Activated CD4-positive, alpha-beta T cell treated with anti-CD3 and anti-CD28 coated beads for 1 hour (primary cell): ENCODE results near the gene STUM.
"Not testable (repeated sequence)": the region's sequence is repeated elsewhere in the genome, so short reads cannot be mapped to it uniquely, and the experiment has no call there.

Source experiments
- DNase-seq: peaks from one replicate; pipeline ENCODE4 v3.0.0-alpha.2; 2020

The STUM gene, protein sequence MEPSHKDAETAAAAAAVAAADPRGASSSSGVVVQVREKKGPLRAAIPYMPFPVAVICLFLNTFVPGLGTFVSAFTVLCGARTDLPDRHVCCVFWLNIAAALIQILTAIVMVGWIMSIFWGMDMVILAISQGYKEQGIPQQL

DNA sequence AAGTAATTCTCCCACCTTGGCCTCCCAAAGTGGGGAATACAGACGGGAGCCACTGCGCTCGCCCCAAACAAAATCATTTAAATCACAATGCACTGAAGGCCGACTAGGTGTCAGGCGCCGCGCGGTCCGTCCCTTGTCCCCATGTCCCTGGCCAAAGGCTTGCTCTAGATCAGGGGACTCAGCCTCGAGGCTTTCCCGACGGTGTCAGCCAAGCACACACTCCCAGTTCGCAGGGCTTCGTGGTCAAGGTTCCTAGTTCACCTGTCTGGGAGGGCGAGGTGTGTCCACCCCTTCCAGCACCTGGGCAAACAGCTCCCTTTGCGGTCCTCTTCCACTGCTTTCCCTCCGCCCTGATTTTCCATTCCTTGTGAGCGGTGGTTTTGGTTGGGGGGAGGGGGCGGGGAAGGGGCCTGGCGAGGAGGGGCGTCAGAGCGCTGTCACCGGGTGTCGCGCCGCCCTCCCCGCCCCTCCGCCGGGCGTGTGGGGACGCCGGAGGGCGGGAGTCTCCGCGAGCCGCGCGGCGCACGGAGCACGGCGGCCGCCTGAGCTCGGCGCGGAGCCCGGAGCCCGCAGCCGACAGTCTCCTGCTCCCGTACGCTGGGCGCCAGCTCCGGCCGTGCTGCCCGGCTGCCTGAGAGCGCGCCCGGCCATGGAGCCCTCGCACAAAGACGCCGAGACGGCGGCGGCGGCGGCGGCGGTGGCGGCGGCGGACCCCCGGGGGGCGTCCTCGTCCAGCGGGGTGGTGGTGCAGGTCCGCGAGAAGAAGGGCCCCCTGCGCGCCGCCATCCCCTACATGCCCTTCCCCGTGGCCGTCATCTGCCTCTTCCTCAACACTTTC, at the start of gene STUM:
TSS of gene STUM (plus strand) at position 509 of the 838 bp plus-strand sequence. CDS start at position 650, 141 bp downstream.
- no peak for DNase-seq

DNA sequence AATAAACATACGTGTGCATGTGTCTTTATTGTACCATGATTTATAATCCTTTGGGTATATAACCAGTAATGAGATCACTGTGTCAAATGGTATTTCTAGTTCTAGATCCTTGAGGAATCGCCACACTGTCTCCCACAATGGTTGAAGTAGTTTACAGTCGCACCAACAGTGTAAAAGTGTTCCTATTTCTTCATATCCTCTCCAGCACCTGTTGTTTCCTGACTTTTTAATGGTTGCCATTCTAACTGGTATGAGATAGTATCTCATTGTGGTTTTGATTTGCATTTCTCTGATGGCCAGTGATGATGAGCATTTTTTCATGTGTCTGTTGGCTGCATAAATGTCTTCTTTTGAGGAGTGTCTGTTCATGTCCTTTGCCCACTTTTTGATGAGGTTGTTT, 48.9 kb upstream of the STUM start:
- not testable (repeated sequence) for DNase-seq

GRCh38 chr1:226506021-226506420, 42.5 kb upstream of the STUM start:
- no peak for DNase-seq

DNA sequence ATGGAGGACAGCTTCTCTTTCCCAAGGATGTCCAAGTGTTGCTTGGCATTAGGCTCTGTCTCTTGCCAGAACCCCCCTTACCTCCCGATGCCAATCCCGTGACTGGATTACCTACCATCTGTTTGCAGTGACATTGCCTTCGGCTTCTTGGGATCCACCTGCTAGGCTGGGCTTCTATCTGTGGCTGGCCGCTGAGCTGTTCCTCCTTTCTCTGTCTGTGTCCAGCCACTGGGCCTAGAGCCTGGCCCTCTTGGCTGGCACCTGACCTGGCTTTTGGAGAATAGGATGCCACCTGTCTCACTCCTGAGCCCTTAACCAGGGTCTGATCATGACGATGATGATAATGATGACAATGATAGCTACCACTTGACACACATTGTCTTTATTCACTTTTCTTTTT, 41.6 kb upstream of the STUM start:
- DNase-seq = no peak

GRCh38 chr1:226510453-226510852, 38.1 kb upstream of the STUM start:
- DNase-seq = no peak

GRCh38 chr1:226511296-226511695, 37.3 kb upstream of the STUM start:
- DNase-seq = no peak

- DNase-seq = no peak
Measured at GRCh38 chr1:226512076-226512728, 36.4 kb upstream of the STUM start.

- no peak for DNase-seq
Measured at GRCh38 chr1:226518375-226518774, 30.2 kb upstream of the STUM start.

- no peak for DNase-seq
Measured at GRCh38 chr1:226519135-226519534, 29.4 kb upstream of the STUM start.

DNA sequence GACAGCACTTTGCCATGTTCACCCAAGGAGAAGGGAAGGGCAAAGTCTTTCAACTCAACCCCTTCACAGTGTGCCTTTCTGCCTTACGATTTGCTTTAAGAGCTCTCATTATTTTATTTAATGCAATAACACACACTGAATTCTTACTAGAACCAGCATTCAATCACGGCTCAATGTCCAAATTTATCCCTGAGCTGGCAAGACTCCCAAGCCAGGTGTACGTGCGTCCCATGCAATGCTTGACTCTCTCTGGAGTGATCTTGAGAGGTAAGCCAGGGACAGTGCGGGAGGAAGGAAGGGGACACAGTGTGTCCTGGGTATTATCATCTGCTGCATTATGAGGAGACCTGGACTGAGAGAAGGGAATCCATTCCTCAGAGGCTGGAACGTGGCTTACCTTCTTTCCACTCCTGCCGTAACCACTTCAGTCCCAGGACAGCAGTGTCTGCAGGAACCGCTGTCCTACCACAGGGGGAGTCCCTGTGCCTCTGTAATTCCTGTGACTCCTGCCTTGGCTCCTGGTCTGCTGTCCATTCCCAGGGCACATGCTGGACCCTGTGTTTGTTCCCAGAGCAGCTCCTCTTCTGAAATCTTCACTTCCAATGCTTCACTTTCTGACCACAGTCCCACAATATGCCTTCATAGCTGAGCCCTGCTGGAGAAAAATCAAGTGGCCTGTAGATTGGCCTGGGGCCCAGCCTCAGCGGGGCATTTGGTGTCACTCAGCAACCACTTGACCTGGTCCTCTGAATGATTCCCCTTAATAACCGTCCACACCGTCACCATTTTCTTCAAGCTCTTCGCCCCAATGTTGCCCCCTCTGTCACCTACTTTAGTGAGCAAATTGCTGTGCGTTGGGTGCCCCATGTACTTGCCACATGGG, 28.6 kb upstream of the STUM start:
- DNase-seq = no peak

- no peak for DNase-seq
Measured at GRCh38 chr1:226520640-226521355, 27.8 kb upstream of the STUM start.

- no peak for DNase-seq
Measured at GRCh38 chr1:226523646-226524406, 24.7 kb upstream of the STUM start.

DNA sequence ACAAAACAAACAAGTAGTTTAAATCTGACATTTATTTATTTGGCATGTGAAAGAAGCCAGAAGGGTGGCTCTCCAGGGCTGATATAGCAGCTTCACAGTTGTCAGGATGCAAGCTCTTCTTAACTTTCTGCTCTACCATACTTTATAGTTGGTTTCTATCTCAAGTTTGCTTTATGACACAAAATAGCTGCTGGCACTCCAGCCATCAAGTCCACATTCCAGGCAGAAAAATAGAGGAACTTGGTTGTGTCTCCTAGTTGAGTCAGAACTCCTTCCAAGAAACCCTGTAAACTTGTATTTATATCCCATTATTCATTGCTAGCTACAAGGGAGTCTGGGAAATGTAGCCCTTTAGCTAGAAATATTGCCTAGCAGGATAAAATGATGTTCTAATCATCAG, 24.0 kb upstream of the STUM start:
- DNase-seq = no peak

DNA sequence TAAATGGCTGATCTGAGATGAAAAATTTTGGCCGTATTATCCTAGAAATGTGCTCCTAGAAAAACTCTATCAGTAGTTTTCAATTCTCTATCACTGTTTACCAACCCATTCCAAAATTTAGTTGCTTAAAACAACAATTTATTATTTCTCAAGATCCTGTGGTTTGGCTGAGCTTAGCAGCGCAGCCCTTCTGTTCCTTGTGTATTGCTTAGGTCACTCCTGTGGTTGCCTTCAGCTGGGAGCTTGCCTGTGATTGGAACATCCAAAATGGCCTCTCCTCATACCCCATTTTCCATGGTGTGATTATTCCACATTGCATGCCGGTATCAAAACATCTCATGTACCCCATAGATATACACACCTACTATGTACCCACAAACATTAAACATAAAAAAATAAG, 22.8 kb upstream of the STUM start:
- DNase-seq = no peak

DNA sequence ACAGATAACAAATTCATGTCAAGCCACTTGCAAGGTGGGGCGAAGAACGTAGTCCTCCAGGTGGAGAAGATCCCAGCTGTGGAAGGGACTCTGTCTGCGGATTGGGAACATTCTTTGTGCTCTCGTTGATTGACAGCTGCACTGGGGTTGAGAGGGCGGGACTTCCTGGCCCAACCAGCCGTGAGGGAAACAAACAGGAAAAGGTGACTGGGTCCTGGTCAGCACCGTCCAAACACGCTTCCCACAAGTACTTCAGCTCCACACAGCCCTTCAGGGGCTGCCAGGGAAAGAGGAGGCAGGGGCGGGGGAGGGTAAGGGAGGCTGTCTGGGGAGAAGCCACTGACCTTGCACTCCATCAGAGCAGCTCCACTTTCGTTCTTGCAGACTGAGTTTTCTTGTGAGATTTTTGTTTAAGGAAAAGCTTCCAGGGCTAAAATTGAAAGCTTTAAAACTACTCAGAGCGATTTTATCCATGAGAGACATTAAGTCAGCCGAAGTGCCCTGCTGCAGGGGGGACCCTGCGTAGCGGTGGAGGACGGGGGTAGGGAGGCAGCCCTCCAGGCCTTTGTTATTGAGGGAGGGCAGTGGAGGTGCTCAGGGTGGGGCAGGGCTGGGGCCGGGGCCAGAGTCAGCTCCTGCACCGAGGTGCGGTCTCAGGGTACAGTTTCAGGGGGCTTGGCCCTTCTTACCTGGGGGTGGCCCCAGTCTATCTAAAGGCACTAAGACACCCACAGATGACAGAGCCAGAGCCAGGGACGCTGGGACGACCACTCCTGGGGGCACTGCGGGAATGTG, 21.6 kb upstream of the STUM start:
- no peak for DNase-seq

GRCh38 chr1:226529891-226530290, 18.7 kb upstream of the STUM start:
- no peak for DNase-seq

DNA sequence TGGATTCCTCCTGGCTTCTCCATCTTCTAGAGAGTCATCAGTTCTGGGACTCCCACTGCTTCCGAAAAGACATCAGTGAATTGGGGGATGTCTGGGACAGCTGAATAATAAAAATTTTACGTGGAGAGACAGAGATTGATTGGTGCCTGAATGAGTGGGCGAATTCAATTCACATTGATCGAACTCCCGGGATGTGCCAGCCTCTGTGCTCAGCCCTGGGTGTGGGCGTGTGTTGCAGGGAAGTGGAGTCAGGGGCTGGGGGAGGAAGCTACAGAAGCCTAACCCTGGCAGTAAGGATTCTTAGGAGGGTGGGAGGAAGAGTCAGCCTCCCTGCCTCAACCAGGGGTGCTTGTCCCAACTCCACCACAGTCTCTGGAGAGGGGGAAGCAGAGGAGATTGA, 18.0 kb upstream of the STUM start:
- DNase-seq = no peak

GRCh38 chr1:226531360-226532093, 17.0 kb upstream of the STUM start:
- DNase-seq = no peak

DNA sequence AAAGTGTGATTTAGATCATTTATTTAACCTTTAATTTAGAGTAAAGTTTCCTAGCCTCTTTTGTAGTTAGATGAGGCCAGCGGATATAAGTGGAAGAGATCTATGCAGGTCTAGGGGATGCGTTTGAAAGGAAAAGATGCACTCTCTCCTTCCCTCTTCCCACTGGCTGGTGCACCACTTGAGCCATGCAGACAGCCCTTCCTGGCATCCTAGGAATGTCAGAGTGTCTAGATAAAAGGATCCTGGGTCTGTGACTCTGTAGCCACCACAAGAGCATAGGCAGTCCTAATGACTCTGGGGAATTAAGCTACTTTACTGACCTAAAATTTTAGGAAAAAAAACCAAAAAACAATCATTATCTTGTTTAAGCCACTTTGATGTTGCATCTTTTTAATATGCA, 16.0 kb upstream of the STUM start:
- DNase-seq = no peak

DNA sequence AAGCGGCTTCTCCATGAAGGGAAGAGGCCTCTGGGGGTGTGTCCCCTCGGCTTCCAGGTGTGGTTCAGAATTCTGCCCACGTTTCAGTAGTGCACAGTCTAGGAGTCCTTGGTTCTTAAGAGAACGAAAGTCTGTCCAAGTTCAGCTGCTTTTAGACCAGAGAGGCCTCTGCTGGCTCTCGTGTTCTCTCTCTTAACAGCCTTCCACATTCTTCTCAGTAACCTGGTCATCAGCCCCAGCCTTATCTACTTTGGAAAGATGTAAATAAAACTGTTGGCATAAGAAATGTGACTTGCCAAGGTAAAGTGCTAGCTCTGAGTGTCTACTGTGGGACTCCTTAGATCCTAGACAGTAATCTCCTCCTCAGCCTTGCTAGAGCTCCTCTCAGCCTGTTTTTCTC, 15.3 kb upstream of the STUM start:
- no peak for DNase-seq
